ENCODE data around the gene ZMIZ1.
"Not testable (repeated sequence)": the region's sequence is repeated elsewhere in the genome, so short reads cannot be mapped to it uniquely, and the experiment has no call there.

Gene ZMIZ1

DNA sequence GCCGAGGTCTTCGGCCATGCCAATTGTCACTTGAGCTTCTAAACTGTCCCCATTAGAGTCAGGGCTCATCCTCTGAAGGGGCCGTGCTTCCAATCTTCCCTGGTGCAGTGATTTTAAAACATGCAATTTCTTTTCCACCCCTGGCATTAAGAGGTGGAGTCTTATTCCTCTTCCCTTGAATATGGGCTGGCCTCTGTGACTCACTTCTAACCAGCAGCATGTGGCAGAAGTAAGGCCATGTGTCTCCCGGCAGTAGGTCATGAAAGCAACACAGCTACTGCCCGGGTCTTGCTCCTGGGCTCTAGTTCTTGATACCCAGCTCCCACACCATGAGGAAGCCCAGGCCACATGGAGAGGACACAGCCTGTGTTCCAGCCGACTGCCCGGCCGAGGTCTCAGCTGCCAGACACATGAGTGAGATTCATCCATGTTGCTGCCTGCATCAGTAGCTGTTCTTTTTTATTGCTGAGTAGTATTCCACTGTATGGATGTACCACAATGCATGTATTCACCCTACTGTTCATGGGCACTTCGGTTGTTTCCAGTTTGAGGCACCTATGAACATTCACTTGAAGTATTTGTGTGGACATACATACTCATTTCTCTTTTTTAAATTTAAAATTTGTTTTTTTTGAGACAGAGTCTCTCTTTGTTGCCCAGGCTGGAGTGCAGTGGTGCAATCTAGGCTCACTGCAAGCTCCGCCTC lies 264.0 kb downstream of the ZMIZ1 start:
- not testable (repeated sequence) for H3K14ac ChIP-seq (ENCODE audit: low read length); H3K4me3 ChIP-seq (ENCODE audit: low read depth, low read length); H3K9ac ChIP-seq (ENCODE audit: low read length); H3K4me1 ChIP-seq (ENCODE audit: control insufficient read depth in 1 of 2, insufficient read depth in 2 of 2, low read length in 2 of 2); H3K27ac ChIP-seq (ENCODE audit: low read depth, low read length); H4K12ac ChIP-seq (ENCODE audit: low read depth, low read length); H4K91ac ChIP-seq (ENCODE audit: low read depth, low read length); H3K4ac ChIP-seq (ENCODE audit: low read depth, low read length); H3K79me1 ChIP-seq (ENCODE audit: low read length); H2BK12ac ChIP-seq (ENCODE audit: low read length); DNase-seq; H2BK120ac ChIP-seq (ENCODE audit: insufficient read depth, low read length, poor library complexity); H2AFZ ChIP-seq (ENCODE audit: insufficient read depth, low read length, poor library complexity); H3K27me3 ChIP-seq (ENCODE audit: insufficient read depth, low read length); H4K8ac ChIP-seq (ENCODE audit: low read depth, low read length); H2AK5ac ChIP-seq (ENCODE audit: low read length); H3K23ac ChIP-seq (ENCODE audit: low read length); H3K9me3 ChIP-seq (ENCODE audit: insufficient read depth, low read depth, low read length); H3K18ac ChIP-seq (ENCODE audit: low read length); H3K79me2 ChIP-seq (ENCODE audit: control insufficient read depth, insufficient read depth, low read length, poor library complexity); H3K36me3 ChIP-seq (ENCODE audit: control insufficient read depth in 1 of 2, insufficient read depth in 2 of 2, low read length in 2 of 2); H2BK5ac ChIP-seq (ENCODE audit: low read depth, low read length, poor library complexity); H3K4me2 ChIP-seq (ENCODE audit: low read length)
- no CpG with 5 or more reads among the region's 10 CpGs for WGBS (ENCODE audit: extremely low coverage, insufficient coverage, insufficient read length)

- no peak overlapping the region for H2BK5ac ChIP-seq (ENCODE audit: low read depth, low read length, poor library complexity)
- H4K12ac ChIP-seq (ENCODE audit: low read depth, low read length) = no peak overlapping the region
- H4K91ac ChIP-seq (ENCODE audit: low read depth, low read length) = no peak overlapping the region
- H3K18ac ChIP-seq (ENCODE audit: low read length) = no peak overlapping the region
- no peak overlapping the region for H3K4ac ChIP-seq (ENCODE audit: low read depth, low read length)
- no peak overlapping the region for H3K4me3 ChIP-seq (ENCODE audit: low read depth, low read length)
- no peak overlapping the region for H3K27ac ChIP-seq (ENCODE audit: low read depth, low read length)
- DNase-seq = peak; percentile 65 to 88
- H2AFZ ChIP-seq (ENCODE audit: insufficient read depth, low read length, poor library complexity) = no peak overlapping the region
- no CpG with 5 or more reads among the region's 2 CpGs for WGBS (ENCODE audit: extremely low coverage, insufficient coverage, insufficient read length)
- no peaks in the 10 kb centered on the region for H3K4me1 ChIP-seq (ENCODE audit: control insufficient read depth in 1 of 2, insufficient read depth in 2 of 2, low read length in 2 of 2)
- H3K23ac ChIP-seq (ENCODE audit: low read length) = no peak overlapping the region
- H3K36me3 ChIP-seq (ENCODE audit: control insufficient read depth in 1 of 2, insufficient read depth in 2 of 2, low read length in 2 of 2) = no peaks in the 10 kb centered on the region
- peaks cover 5% of the 10 kb centered on the region for H3K9me3 ChIP-seq (ENCODE audit: insufficient read depth, low read depth, low read length)
- H3K9ac ChIP-seq (ENCODE audit: low read length) = no peak overlapping the region
- no peak overlapping the region for H2AK5ac ChIP-seq (ENCODE audit: low read length)
- no peaks in the 10 kb centered on the region for H3K79me1 ChIP-seq (ENCODE audit: low read length)
- no peaks in the 10 kb centered on the region for H3K27me3 ChIP-seq (ENCODE audit: insufficient read depth, low read length)
- H2BK120ac ChIP-seq (ENCODE audit: insufficient read depth, low read length, poor library complexity) = no peak overlapping the region
- no peak overlapping the region for H3K14ac ChIP-seq (ENCODE audit: low read length)
- H2BK12ac ChIP-seq (ENCODE audit: low read length) = no peak overlapping the region
- H3K4me2 ChIP-seq (ENCODE audit: low read length) = no peak overlapping the region
- H3K79me2 ChIP-seq (ENCODE audit: control insufficient read depth, insufficient read depth, low read length, poor library complexity) = no peaks in the 10 kb centered on the region
- no peak overlapping the region for H4K8ac ChIP-seq (ENCODE audit: low read depth, low read length)
These were observed 264.7 kb downstream of the ZMIZ1 start for GRCh38 chr10:79333513-79333912.

DNA sequence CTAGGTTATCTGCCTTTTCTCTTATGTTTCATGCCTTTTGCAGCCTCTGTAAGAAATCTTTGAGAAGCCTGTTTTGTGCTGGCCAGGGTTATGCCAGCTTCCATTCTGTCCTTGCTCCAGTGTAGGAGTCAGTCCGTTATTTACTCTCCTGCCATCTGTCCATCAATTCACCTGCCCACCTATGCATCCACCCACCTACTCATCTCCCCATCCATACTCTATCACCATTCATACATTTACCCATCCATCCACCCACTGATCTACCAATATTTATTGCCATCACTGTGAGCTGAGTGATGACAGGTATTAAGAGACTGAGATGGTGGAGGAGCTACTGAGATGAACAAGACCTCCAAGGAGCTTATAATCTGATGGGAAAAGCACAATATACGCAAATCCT lies 265.8 kb downstream of the ZMIZ1 start:
- Histone ChIP-seq H3K27ac (ENCODE audit: low read depth, low read length) (no peak overlapping the region), H2AK5ac (ENCODE audit: low read length) (no peak overlapping the region), H4K8ac (ENCODE audit: low read depth, low read length) (no peak overlapping the region), H4K91ac (ENCODE audit: low read depth, low read length) (no peak overlapping the region), H2BK120ac (ENCODE audit: insufficient read depth, low read length, poor library complexity) (no peak overlapping the region), H3K4ac (ENCODE audit: low read depth, low read length) (no peak overlapping the region), H3K14ac (ENCODE audit: low read length) (no peak overlapping the region), H3K27me3 (ENCODE audit: insufficient read depth, low read length) (no peaks in the 10 kb centered on the region), H4K12ac (ENCODE audit: low read depth, low read length) (no peak overlapping the region), H3K4me1 (ENCODE audit: control insufficient read depth in 1 of 2, insufficient read depth in 2 of 2, low read length in 2 of 2) (peaks cover 1 to 3% of the 10 kb centered on the region in 2 experiments), H3K9ac (ENCODE audit: low read length) (no peak overlapping the region), H2BK12ac (ENCODE audit: low read length) (no peak overlapping the region), H3K4me2 (ENCODE audit: low read length) (no peak overlapping the region), H2AFZ (ENCODE audit: insufficient read depth, low read length, poor library complexity) (no peak overlapping the region), H3K23ac (ENCODE audit: low read length) (no peak overlapping the region), H3K9me3 (ENCODE audit: insufficient read depth, low read depth, low read length) (peaks cover 5% of the 10 kb centered on the region), H3K79me1 (ENCODE audit: low read length) (no peaks in the 10 kb centered on the region), H3K36me3 (ENCODE audit: control insufficient read depth in 1 of 2, insufficient read depth in 2 of 2, low read length in 2 of 2) (no peaks in the 10 kb centered on the region), H3K79me2 (ENCODE audit: control insufficient read depth, insufficient read depth, low read length, poor library complexity) (no peaks in the 10 kb centered on the region), H3K18ac (ENCODE audit: low read length) (no peak overlapping the region), H3K4me3 (ENCODE audit: low read depth, low read length) (no peak overlapping the region), H2BK5ac (ENCODE audit: low read depth, low read length, poor library complexity) (no peak overlapping the region)
- no CpG with 5 or more reads among the region's 2 CpGs for WGBS (ENCODE audit: extremely low coverage, insufficient coverage, insufficient read length)
- DNase-seq = no peak

DNA sequence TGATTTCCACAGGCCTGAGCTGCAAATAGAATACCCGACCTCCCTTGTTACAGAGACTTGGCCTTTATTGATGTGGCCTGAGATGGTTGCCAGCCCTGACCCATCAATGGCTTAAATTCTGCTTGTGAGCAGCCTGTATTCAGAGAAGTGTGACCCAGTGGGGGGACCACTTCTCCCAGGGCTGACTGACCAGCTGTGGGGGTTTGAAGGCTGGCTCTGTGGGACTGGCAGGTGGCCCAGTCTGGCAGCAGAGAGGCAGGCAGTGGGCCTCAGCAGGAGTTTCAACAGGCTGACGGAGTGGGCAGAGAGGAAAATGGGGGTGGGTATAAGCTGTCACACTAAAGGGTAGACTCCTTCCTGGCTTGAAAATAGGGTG lies 266.3 kb downstream of the ZMIZ1 start:
- Histone ChIP-seq H2BK120ac (ENCODE audit: insufficient read depth, low read length, poor library complexity) (no peak overlapping the region), H3K14ac (ENCODE audit: low read length) (no peak overlapping the region), H3K4ac (ENCODE audit: low read depth, low read length) (no peak overlapping the region), H3K4me2 (ENCODE audit: low read length) (no peak overlapping the region), H2BK5ac (ENCODE audit: low read depth, low read length, poor library complexity) (no peak overlapping the region), H3K9ac (ENCODE audit: low read length) (no peak overlapping the region), H2AFZ (ENCODE audit: insufficient read depth, low read length, poor library complexity) (no peak overlapping the region), H3K4me1 (ENCODE audit: control insufficient read depth in 1 of 2, insufficient read depth in 2 of 2, low read length in 2 of 2) (peaks cover 1 to 3% of the 10 kb centered on the region in 2 experiments), H4K12ac (ENCODE audit: low read depth, low read length) (no peak overlapping the region), H3K27me3 (ENCODE audit: insufficient read depth, low read length) (no peaks in the 10 kb centered on the region), H3K79me1 (ENCODE audit: low read length) (no peaks in the 10 kb centered on the region), H2BK12ac (ENCODE audit: low read length) (no peak overlapping the region), H3K18ac (ENCODE audit: low read length) (no peak overlapping the region), H2AK5ac (ENCODE audit: low read length) (no peak overlapping the region), H3K27ac (ENCODE audit: low read depth, low read length) (no peak overlapping the region), H3K4me3 (ENCODE audit: low read depth, low read length) (no peak overlapping the region), H3K9me3 (ENCODE audit: insufficient read depth, low read depth, low read length) (peaks cover 5% of the 10 kb centered on the region), H4K8ac (ENCODE audit: low read depth, low read length) (no peak overlapping the region), H4K91ac (ENCODE audit: low read depth, low read length) (no peak overlapping the region), H3K23ac (ENCODE audit: low read length) (no peak overlapping the region), H3K79me2 (ENCODE audit: control insufficient read depth, insufficient read depth, low read length, poor library complexity) (no peaks in the 10 kb centered on the region), H3K36me3 (ENCODE audit: control insufficient read depth in 1 of 2, insufficient read depth in 2 of 2, low read length in 2 of 2) (no peaks in the 10 kb centered on the region)
- WGBS (ENCODE audit: extremely low coverage, insufficient coverage, insufficient read length) = no CpG with 5 or more reads among the region's 2 CpGs
- DNase-seq = no peak

Data from trophoblast cell (in vitro differentiated cells and primary cell).